GM10266 (cell line): ENCODE results near the gene PGBD5.
"Not testable (repeated sequence)": the region's sequence is repeated elsewhere in the genome, so short reads cannot be mapped to it uniquely, and the experiment has no call there.

Experiments
- DNase-seq: peaks from one replicate; pipeline ENCODE4 v3.0.0; 2012; ENCODE audit errors: extremely low spot score
- CTCF ChIP-seq: IDR thresholded peaks from 2 replicates; pipeline ENCODE4 v1.5.1; 2012; ENCODE audit warnings: mild to moderate bottlenecking, low read depth; ENCODE audit not compliant: control insufficient read depth, insufficient read depth; ENCODE audit errors: missing control alignments

Gene PGBD5

GRCh38 chr1:230424391-230425251 lies 1.5 kb downstream of the PGBD5 start:
- DNase-seq: no peak

GRCh38 chr1:230423951-230424350 lies 2.2 kb downstream of the PGBD5 start:
- no peak for TF ChIP-seq CTCF

More at GRCh38 chr1:230424391-230425251, 1.5 kb downstream of the PGBD5 start:
- TF ChIP-seq CTCF: no peak

GRCh38 chr1:230423261-230423660 lies 2.9 kb downstream of the PGBD5 start:
- DNase-seq: no peak
- no peak for TF ChIP-seq CTCF

More at GRCh38 chr1:230423951-230424350, 2.2 kb downstream of the PGBD5 start:
- DNase-seq: no peak

GRCh38 chr1:230422221-230422981 lies 3.7 kb downstream of the PGBD5 start:
- no peak for DNase-seq
- TF ChIP-seq CTCF: no peak

- TF ChIP-seq CTCF: no peak
- no peak for DNase-seq
Observed at GRCh38 chr1:230421481-230421880, 4.7 kb downstream of the PGBD5 start.

- not testable (repeated sequence) for DNase-seq
Observed at GRCh38 chr1:230420372-230420771, 5.8 kb downstream of the PGBD5 start.

- no peak for DNase-seq
- TF ChIP-seq CTCF: no peak
Observed at GRCh38 chr1:230416430-230416829, 9.7 kb downstream of the PGBD5 start.
